ENCODE measurements around the gene CACNA1A. TPM values are rescaled to one million over a fixed set of nuclear protein-coding genes. Genes with fewer than 3 reads are reported as not detected.

The CACNA1A gene
- total RNA-seq, 1 donor from 2014 or later = 8.6 TPM

- Histone ChIP-seq H3K4me1 (peaks cover 15% of the 10 kb centered on the region), H3K9me3 (no peaks in the 10 kb centered on the region), H3K27ac (no peak overlapping the region), H3K27me3 (no peaks in the 10 kb centered on the region), H3K4me3 (no peak overlapping the region), H3K36me3 (no peaks in the 10 kb centered on the region)
- intact Hi-C loops (cut with DNase I) = no loop called here
- DNase-seq (ENCODE audit: extremely low spot score in 2 of 2) = no peak
- peak in 1 of 2 donors; percentile 17 for TF ChIP-seq POLR2AphosphoS5 (IDR thresholded peaks at IDR 0.05; ENCODE audit: insufficient read depth in 1 of 2, low read depth in 1 of 2)
- no peak for TF ChIP-seq POLR2A (IDR thresholded peaks at IDR 0.05)
- TF ChIP-seq, protein P1, sequence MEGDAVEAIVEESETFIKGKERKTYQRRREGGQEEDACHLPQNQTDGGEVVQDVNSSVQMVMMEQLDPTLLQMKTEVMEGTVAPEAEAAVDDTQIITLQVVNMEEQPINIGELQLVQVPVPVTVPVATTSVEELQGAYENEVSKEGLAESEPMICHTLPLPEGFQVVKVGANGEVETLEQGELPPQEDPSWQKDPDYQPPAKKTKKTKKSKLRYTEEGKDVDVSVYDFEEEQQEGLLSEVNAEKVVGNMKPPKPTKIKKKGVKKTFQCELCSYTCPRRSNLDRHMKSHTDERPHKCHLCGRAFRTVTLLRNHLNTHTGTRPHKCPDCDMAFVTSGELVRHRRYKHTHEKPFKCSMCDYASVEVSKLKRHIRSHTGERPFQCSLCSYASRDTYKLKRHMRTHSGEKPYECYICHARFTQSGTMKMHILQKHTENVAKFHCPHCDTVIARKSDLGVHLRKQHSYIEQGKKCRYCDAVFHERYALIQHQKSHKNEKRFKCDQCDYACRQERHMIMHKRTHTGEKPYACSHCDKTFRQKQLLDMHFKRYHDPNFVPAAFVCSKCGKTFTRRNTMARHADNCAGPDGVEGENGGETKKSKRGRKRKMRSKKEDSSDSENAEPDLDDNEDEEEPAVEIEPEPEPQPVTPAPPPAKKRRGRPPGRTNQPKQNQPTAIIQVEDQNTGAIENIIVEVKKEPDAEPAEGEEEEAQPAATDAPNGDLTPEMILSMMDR (IDR thresholded peaks at IDR 0.05) = no peak
Measured at GRCh38 chr19:13398780-13399726, 107.2 kb downstream of the CACNA1A start.

DNA sequence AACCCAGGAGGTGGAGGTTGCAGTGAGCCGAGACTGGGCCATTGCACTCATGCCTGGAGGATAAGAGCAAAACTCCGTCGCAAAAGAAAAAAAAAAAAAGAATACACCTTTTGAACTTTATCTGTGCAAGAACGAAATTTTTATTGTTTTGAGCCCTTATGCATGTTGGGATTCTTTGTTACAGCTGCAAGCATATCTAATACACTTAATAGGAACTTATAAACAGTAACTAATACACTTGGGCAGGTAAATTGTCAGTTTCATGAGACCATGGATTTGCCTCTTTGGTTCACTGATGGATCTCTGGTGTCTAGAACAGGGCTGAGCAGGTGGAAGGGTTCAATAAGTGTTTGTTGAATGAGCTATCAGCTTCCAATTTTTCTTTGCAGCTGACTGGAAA lies 108.1 kb downstream of the CACNA1A start:
- intact Hi-C loops (cut with DNase I) = no loop called here
- no peak overlapping the region for H3K27ac ChIP-seq
- no peak for TF ChIP-seq POLR2A (IDR thresholded peaks at IDR 0.05)
- TF ChIP-seq, protein P1 (IDR thresholded peaks at IDR 0.05) = no peak
- TF ChIP-seq POLR2AphosphoS5 (IDR thresholded peaks at IDR 0.05; ENCODE audit: insufficient read depth in 1 of 2, low read depth in 1 of 2) = no peak
- no peaks in the 10 kb centered on the region for H3K27me3 ChIP-seq
- no peaks in the 10 kb centered on the region for H3K9me3 ChIP-seq
- no peak overlapping the region for H3K4me3 ChIP-seq
- no peaks in the 10 kb centered on the region for H3K36me3 ChIP-seq
- H3K4me1 ChIP-seq = peaks cover 15% of the 10 kb centered on the region
- DNase-seq (ENCODE audit: extremely low spot score in 2 of 2) = no peak

DNA sequence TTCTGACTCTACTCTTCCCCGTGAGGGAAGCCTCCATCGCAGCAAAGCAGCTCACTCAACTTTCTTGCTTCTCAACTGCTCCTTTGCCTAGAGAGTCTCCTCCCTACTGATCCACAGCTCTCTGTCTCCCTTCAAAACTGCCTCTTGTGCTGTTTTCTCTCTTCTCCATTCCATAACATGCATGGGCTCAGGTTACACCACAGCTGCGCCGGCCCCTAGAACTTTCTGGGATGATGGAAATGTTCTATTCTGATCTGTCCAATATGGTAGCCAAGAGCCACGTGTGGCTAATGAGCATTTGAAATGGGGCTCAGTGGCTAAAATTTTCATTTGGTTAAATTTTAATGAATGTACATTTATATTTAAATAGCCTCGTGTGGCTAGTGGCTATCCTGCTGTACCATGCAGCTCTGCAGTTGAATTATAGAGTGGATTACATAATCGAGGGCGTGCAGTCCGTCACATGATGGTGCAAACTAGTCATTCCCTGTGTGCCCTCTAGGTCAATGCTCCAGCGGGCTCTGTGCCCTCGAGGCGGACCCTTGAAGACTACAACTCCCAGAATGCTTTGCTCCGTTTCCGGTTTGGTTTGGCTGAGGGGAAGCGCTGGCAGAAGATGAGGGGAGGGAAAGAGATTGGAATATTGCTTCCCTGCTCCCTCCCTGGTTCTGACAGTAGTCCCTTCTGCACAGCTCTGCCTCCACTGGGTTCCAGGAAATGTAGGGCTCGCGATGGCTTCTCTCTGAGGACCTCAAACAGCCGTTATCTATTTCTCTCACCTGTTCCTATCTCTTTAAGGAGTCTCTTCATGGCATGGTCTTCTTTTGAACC lies 109.8 kb downstream of the CACNA1A start:
- Histone ChIP-seq H3K9me3 (no peaks in the 10 kb centered on the region), H3K27ac (no peak overlapping the region), H3K4me3 (no peak overlapping the region), H3K4me1 (peaks cover 15% of the 10 kb centered on the region), H3K36me3 (no peaks in the 10 kb centered on the region), H3K27me3 (no peaks in the 10 kb centered on the region)
- intact Hi-C loops (cut with DNase I) = no loop called here
- no peak for DNase-seq (ENCODE audit: extremely low spot score in 2 of 2)
- TF ChIP-seq POLR2A (IDR thresholded peaks at IDR 0.05) (no peak), POLR2AphosphoS5 (IDR thresholded peaks at IDR 0.05; ENCODE audit: insufficient read depth in 1 of 2, low read depth in 1 of 2) (no peak)
- TF ChIP-seq, protein P1 (IDR thresholded peaks at IDR 0.05) = no peak

- Histone ChIP-seq H3K27me3 (no peaks in the 10 kb centered on the region), H3K4me1 (no peaks in the 10 kb centered on the region), H3K27ac (no peak overlapping the region), H3K4me3 (no peak overlapping the region), H3K9me3 (no peaks in the 10 kb centered on the region), H3K36me3 (no peaks in the 10 kb centered on the region)
- DNase-seq (ENCODE audit: extremely low spot score in 2 of 2) = no peak
- TF ChIP-seq POLR2AphosphoS5 (IDR thresholded peaks at IDR 0.05; ENCODE audit: insufficient read depth in 1 of 2, low read depth in 1 of 2) (no peak), POLR2A (IDR thresholded peaks at IDR 0.05) (no peak)
- TF ChIP-seq, protein P1 (IDR thresholded peaks at IDR 0.05) = no peak
- intact Hi-C loops (cut with DNase I) = no loop called here
Measured at GRCh38 chr19:13382633-13382938, 123.7 kb downstream of the CACNA1A start.
